ENCODE measurements around the gene DPRX.

GRCh38 chr19:53586277-53586691, 45.5 kb upstream of the DPRX start:
- TF ChIP-seq, protein P1, sequence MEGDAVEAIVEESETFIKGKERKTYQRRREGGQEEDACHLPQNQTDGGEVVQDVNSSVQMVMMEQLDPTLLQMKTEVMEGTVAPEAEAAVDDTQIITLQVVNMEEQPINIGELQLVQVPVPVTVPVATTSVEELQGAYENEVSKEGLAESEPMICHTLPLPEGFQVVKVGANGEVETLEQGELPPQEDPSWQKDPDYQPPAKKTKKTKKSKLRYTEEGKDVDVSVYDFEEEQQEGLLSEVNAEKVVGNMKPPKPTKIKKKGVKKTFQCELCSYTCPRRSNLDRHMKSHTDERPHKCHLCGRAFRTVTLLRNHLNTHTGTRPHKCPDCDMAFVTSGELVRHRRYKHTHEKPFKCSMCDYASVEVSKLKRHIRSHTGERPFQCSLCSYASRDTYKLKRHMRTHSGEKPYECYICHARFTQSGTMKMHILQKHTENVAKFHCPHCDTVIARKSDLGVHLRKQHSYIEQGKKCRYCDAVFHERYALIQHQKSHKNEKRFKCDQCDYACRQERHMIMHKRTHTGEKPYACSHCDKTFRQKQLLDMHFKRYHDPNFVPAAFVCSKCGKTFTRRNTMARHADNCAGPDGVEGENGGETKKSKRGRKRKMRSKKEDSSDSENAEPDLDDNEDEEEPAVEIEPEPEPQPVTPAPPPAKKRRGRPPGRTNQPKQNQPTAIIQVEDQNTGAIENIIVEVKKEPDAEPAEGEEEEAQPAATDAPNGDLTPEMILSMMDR (IDR thresholded peaks at IDR 0.05), result no peak
- TF ChIP-seq POLR2AphosphoS5 (IDR thresholded peaks at IDR 0.05; ENCODE audit: low read depth, low read length), result no peak

Measured in Panc1 (cell line).